Gastroesophageal sphincter (tissue), 3 donors: ENCODE measurements around the gene INPP5D.

Source experiments
- CTCF ChIP-seq, 4 experiments: fragments of 200-600 bp in 2 of 4; fragments of 450-650 bp in 2 of 4; sonication (generic) in 1 of 4; IDR thresholded peaks; one replicate each; pipeline ENCODE4 v1.5.1; 2017 to 2019; ENCODE audit warnings: antibody characterized with exemption in 4 of 4, mild to moderate bottlenecking in 2 of 4, moderate library complexity in 2 of 4
- POLR2A ChIP-seq, 2 donors: fragments of 450-650 bp; IDR thresholded peaks; one replicate each; pipeline ENCODE4 v1.6.1; 2017; ENCODE audit warnings: antibody characterized with exemption in 2 of 2, mild to moderate bottlenecking in 2 of 2, moderate library complexity in 1 of 2
- POLR2AphosphoS5 ChIP-seq: sonication (generic); formaldehyde crosslinking; IDR thresholded peaks from one replicate; pipeline ENCODE4 v1.6.1; 2017; ENCODE audit warnings: antibody characterized with exemption

GRCh38 chr2:233243348-233243747 is 183.2 kb downstream of the INPP5D start:
- TF ChIP-seq CTCF (IDR thresholded peaks at IDR 0.05) (no peak), POLR2AphosphoS5 (no peak), POLR2A (IDR thresholded peaks at IDR 0.05) (no peak)
